Activated gamma-delta T cell treated with Interleukin-2 at 50 U/mL for 16 hours (primary cell): Measurements from ENCODE around the gene JUNB.

Experiments
- DNase-seq: peaks from one replicate; pipeline ENCODE4 v3.0.0-alpha.2; 2020

JUNB gene

DNA sequence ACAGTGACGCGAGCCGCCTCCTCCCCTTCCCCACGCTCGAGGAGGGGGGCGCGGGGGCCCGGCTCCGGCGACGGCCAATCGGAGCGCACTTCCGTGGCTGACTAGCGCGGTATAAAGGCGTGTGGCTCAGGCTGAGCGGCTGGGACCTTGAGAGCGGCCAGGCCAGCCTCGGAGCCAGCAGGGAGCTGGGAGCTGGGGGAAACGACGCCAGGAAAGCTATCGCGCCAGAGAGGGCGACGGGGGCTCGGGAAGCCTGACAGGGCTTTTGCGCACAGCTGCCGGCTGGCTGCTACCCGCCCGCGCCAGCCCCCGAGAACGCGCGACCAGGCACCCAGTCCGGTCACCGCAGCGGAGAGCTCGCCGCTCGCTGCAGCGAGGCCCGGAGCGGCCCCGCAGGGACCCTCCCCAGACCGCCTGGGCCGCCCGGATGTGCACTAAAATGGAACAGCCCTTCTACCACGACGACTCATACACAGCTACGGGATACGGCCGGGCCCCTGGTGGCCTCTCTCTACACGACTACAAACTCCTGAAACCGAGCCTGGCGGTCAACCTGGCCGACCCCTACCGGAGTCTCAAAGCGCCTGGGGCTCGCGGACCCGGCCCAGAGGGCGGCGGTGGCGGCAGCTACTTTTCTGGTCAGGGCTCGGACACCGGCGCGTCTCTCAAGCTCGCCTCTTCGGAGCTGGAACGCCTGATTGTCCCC is at the start of gene JUNB:
TSS of gene JUNB (plus strand) at position 142 of the 706 bp plus-strand sequence. CDS start at position 428, 286 bp downstream.
- peak; percentile 97 for DNase-seq

DNA sequence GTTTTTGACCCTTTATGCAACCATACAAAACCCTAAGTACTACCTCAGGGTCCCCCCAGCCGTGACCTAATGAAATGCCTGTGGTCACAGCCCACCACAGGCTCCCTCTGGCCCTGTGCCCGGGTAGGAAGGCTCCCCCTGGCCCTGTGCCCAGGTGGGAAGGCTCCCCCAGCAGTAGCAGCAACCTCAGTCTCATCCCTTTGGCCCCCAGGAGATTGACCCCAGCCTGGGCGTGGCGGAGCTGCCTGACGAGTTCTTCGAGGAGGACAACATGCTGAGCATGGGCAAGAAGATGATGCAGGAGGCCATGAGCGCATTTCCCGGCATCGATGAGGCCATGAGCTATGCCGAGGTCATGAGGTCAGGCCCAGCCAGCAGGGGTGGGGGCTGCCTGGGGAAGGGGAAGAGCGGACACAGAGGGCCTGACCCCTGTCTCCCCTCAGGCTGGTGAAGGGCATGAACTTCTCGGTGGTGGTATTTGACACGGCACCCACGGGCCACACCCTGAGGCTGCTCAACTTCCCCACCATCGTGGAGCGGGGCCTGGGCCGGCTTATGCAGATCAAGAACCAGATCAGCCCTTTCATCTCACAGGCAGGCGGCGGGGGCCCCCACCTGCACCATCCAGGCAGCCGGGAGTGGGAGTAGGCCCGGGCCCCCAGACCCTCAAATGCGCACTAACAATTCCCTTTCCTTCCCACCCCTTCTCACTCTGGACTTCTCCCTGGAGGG is 46.0 kb upstream of the JUNB start:
- no peak for DNase-seq

DNA sequence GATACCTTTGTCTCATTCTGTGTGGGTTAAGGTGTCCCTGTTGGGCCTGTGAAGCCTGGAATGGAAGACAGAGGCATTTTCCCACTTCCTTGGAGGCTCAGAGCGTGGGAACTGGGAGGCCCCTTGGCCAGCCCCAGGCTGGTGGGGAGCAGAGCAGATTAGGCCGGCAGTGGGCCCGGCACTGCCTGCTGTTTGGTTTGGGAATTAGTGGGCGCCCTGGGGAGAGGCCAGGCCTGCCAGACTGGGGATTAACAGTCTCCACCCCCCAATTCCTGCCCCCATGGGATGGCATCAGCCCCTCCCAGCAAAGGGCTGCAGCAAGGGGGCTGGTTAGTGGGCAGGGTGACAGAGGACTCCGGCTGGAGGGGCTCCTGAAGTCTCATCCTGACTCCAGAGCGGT is 42.8 kb upstream of the JUNB start:
- DNase-seq, result no peak

DNA sequence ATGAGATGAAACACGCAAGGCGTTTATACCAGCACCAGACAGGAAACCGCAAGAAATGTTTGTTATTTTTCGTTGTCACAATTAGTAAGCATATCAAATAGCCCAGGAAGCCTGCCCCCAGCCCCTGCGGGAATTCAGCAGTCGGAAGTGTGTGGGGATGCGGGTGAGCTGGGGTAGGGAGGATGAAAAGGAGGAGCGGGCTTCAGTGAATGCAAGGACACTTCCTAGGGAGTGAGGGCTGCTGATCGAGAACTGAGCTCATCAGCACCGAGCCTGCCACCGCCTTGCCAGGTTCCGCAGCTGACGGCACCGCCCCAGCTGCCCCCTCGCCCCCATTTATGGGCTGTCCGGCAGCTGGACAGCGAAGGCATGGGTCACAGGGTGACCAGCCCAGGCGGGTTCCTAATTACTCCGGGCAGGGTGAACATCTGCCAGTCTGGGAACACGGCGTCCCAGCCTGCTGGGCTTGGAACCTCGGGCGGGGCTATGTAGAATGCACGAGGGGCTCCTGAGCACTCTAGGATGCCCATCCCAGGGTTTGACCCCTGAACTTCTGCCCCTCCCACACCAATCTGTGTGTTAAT is 41.3 kb upstream of the JUNB start:
- no peak for DNase-seq

DNA sequence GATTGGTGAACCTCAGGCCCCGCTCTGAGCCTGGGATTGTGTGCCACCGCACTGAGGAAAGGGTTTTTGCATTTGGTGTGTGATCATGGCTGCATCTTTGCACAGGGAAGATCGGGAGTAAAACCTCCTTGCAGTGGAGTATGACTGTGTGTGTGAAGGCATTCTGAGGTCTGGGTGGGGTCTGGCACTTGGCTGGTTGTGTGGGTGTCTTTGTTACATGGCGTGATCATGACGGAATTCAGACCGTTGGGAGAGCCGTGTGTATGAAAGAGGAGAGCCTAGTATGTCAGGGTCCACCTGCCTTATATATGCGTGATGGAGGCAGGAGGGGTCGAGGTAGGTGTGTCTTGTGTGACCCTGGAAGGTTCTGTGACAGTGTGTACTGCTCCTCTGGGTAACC is 40.4 kb upstream of the JUNB start:
- no peak for DNase-seq

DNA sequence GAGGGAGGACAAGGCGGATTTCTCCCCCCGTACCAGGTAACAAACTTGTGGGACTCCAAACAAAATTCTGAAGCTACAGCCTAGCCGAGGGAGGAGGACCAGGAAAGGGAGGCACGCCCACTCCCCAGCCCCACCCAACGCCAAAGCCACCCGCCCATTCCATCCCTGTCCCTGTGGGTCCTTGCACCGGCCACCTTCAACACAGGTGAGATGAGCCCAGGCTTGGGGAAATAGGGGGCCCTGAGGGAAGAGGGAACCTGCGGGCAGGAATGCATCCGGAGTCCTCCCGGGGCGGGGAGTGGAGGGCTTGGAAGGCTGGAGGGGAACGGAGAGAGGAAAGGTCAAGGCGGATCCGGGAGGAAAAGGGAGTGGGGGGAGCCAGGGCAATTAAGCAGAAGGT is 39.7 kb upstream of the JUNB start, which contains the start of gene BEST2:
TSS of gene BEST2 (plus strand) at position 157 of the 400 bp plus-strand sequence. CDS start 802 bp downstream, outside the sequence.
- DNase-seq, result no peak

DNA sequence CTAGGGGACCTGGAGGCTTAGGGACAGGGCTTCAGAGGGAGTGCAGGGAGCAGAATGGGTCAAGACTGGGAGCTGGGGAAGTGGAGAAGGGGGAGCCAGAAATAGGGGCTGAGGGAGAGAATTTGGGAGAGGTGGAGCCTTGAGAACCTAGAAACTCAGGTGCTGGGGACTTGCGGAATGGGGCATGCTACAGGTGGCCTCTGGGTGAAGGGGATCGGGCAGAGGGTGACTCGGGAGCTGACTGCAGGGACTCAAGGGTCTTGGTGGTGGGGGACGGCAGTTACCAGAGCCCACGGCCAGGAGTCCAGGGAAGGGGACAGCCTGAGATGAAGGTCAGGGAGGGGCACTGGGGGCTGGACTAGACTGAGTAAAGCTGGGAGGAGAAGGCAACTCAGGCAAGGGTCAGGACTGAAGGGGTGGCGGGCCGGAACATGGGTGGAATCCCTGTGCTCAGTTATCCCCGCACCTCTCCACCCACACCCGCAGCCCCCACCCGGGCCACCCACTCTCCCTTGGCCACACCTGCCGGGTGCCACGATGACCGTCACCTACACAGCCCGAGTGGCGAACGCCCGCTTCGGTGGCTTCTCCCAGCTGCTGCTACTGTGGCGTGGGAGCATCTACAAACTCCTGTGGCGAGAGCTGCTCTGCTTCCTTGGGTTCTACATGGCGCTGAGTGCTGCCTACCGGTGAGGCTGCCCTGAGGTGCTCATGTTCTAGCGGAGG is 39.1 kb upstream of the JUNB start:
- DNase-seq, result no peak

DNA sequence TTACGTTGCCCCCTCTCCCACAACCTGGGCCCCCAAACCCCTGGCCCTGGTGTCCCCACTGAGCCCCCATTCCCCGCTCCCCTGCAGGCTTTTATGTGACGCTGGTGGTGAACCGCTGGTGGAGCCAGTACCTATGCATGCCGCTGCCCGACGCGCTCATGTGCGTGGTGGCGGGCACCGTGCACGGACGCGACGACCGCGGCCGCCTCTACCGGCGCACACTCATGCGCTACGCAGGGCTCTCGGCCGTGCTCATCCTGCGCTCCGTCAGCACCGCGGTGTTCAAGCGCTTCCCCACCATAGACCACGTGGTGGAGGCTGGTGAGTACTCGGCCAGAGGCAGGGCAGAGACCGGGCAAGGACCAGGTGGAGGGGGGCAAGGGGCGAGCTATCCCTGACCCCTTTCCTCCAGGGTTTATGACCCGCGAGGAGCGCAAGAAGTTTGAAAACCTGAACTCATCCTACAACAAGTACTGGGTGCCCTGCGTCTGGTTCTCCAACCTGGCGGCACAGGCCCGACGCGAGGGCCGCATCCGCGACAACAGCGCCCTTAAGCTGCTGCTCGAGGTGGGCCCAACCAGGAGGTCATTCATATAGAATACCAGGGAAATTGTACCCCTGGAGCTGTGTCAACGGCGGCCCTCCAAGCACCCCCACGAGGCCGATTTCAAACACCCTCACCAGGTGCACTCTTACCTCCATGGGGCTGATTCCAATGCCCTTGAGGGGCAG is 36.7 kb upstream of the JUNB start:
- DNase-seq, result no peak

DNA sequence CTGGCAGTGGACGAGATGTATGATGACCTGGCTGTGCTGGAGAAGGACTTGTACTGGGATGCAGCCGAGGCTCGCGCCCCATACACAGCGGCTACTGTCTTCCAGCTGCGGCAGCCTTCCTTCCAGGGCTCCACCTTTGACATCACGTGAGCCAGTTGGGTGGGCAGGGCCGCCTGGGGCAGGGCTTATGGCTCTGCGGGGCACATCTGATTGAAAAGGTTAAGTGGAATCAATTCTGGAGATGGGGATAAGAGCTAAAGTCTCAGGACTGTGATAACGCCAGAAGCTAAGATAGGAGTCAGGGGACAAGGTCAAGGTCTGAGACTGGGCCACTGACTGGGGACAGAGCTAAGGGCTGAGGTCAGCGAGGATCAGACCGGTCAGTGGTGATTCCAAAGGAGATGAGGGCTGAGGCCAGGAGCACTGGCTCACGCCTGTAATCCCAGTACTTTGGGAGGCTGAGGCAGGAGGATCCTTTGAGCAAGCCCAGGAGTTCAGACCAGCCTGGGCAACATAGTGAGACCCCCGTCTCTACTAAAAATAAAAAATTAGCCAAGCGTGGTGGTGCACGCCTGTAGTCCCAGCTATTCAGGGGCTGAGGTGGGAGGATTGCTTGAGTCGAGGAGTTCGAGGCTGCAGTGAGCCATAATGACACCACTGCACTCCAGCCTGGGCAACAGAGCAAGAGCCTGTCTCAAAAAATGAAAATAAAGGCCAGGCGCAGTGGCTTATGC is 35.0 kb upstream of the JUNB start:
- no peak for DNase-seq

DNA sequence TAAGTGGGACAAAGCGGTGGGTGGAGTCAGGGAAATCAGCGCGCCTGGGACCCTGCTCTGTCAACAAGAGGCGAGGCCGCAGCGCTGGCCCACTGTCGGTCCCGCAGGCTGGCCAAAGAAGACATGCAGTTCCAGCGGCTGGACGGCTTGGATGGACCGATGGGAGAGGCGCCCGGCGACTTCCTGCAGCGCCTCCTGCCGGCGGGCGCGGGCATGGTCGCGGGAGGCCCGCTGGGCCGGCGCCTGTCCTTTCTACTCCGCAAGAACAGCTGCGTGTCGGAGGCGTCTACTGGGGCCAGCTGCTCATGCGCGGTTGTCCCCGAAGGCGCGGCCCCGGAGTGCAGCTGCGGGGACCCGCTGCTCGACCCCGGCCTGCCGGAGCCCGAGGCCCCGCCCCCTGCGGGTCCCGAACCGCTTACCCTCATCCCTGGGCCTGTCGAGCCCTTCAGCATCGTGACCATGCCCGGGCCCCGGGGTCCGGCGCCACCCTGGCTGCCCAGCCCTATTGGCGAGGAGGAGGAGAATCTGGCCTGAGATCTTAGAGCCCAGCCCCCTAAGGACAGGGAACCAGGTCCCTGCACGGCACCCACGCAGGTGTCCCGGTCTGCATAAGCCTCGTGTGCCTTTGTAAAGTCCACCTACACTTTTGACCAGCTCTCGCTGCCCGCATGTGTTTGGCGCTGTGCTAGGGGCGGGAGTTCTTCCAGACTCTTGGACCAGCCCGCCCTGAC is 33.6 kb upstream of the JUNB start:
- peak; percentile 40 for DNase-seq

DNA sequence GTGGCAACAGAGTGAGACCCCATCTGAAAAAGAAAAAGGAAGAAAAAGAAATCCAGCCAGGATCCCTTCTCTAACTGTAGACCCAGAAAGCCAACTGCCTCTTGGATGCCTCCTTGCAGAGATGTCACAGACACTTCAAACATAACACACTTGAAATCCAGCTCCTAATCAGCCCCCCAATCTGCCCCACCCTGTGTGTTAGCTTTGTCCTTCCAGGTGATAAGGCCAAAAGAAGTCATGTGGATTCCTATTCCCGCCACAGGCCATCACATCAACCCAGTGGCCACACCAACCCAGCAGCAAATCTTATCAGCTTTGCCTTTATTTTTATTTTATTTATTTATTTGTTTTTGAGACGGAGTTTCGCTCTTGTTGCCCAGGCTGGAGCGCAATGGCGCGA is 31.6 kb upstream of the JUNB start:
- no peak for DNase-seq

DNA sequence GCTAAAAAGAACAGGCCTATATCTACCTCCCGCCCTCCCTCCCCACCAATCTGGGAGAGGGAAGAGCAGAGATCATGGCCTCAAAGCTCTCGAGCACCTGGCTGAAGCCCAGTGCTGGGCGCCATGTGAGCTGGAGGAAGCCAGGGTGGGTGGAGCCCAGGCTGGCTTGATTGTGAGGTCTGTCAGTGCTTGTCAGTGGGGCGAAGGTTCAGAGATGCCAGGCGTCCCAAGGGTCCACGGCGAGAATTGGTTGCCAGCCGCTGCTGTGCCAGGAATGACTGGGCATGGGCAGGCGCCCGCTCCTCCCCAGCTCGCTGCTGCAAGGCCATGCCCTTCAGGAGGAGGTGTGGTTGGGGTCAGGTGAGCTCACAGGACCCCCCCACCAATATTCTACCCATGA is 28.2 kb upstream of the JUNB start:
- no peak for DNase-seq

DNA sequence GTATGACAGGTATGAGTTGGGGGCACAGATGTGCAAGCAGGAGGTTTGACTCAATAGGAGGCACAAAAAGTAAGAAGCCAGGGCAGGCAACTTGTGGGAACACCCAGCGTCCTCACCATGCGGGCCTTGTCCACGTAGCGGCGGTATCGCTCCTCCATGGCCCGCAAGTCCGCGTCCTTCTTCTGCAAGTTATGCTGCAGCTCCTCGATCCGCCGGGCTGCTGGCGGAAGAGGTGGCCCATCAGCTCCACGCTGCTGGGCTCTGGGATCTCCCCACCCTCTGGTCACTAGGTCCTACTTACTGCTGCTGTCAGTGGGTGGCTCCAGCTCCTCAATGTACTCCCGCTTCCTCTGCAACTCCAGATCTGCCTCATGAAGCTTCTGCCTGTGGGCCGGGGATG is 26.6 kb upstream of the JUNB start:
- DNase-seq, result no peak

DNA sequence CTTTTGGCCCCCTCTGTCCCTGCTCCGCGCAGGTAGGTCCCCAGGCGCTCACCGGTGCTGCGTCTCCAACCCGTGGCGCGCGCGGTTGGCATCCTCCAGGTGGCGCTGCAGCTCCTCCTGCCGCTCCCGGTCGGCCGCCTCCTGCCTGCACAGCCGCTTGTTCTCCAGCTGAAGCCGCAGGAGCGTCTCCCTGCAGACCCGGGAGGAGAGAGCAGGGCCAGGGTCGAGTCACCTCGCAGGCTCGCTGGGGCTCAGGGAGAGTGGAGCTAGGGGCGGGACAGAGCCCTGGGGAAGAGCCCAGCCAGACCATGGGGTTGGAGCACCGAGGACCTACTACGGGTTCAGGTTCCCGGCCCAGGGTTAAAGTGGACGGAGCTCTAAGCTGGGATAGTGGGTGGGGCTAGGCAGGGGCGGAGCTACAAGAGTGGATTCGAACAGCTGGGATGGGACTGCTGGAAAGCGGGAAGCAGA is 25.2 kb upstream of the JUNB start:
- peak; percentile 80 for DNase-seq

DNA sequence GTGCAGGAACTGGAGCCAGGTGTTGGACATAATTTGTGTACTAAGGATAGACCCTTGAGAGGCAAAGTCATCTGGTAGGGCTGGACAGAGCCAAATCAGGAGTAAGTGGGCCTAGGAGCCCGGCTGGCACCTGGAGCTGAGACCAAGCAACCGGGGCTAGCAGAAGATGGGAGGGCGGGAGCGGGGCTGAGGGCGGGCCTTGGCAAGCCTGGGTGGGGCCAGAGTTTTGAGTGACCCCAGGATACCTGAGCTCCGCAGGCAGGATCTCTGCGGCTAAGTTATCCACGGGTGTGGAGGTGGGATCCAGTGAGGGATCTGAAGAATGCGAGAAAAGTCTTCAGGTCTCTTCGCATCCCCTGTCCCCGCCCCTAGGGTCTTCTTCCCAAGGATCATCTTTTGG is 24.1 kb upstream of the JUNB start:
- no peak for DNase-seq

DNA sequence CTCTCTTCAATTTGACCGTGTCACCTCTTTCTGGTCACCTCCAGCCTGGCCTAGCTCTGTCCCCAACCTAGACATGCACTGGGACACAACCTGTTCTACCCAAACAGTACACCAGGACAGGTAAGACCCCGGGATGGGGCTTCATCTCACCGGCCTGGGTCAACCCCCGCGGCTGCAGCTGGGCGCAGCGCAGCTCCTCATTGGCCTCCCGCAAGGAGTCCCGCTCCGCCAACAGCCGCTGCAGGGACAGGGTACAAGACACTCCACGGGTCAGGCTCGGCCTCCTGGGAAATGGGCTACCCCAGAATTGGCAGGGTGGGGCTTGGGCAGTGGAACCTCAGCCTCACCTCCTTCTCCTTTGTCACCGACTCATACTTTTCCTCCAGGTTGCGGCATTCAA is 23.6 kb upstream of the JUNB start:
- no peak for DNase-seq

DNA sequence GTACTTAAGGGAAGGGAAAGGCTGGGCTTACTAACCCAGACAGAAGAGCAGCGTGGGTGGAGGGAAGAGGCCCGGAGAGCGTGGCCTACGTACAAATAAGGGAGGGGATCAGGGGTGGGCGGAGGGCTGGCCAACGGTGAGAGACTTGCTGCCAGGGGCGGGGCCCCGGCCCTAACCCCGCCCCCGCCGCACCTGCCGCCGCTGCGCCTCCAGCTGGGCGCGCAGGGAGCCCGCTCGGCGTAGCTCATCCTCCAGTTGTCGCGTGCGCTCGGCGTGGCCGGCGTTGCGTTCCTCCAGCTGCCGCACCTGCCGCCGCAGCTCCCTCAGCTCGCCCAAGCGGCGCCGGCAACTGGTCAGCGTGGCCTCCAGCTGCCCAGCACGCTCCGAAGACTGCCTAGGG is 21.6 kb upstream of the JUNB start:
- DNase-seq, result peak; percentile 30

DNA sequence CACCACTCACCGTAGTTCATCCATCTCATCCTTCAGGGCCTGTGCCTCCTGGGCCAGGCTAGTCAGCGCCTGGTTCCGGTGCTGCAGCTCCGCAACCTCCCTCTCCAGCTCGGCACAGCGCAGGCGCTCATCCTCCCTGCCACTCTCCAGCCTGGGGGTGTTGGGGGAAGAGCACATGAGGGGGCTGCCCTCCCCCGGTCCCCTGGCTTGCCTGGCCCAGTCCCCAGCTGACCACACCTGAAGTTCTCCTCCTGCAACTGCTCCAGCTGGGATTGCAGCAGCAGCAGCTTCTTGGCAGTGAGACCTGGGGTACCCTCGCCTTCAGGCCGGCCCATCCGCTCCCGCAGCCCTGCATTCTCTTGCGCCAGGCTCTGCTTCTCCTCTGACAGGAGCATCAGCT is 20.4 kb upstream of the JUNB start:
- no peak for DNase-seq

DNA sequence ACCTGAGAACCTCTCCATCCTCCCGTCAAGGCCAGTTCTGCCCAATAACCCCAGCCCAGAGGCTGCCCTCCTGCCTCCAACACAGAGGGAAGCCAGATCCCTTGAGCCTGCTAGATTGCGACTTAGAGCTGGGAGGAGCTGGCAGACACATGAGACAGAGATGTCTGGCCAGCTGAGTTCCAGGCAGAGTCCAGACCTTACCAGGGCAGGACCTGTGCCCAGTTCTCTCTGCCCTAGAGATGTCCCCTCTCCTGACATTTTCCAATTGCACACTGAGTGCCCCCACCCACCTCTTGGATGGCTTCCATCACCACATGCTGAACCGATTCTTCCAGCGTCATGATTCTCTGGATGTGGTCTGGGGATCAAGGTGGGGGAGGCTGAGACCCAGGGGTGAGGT is 19.0 kb upstream of the JUNB start:
- no peak for DNase-seq

DNA sequence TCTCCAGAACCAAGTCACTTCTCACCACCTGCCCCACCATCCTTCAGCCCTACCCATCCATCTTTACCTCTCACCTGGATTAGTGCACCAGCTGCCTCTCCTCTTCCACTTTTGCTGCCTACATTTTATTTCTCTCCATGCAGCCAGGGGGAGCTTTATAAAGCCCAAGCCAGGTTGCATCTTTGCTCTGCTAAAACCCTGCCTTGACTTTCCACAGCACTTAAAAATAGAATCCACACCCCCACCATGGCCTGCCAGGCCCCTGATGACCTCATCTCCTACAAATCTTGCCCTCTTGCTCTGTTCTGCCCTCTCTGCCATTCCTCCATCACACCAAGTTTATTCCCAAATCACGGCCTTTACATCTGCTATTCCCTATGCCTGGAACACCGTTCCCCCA is 17.7 kb upstream of the JUNB start:
- no peak for DNase-seq
